OCI-LY3 (cell line): ENCODE data around the gene CD300LD.
"Not testable (repeated sequence)": the region's sequence is repeated elsewhere in the genome, so short reads cannot be mapped to it uniquely, and the experiment has no call there.

Experiments
- H2AFZ ChIP-seq: fragments of 200-600, 300-600 bp; shearing (Covaris generic); 2 replicates; pipeline ENCODE4 v1.6.0; 2014; ENCODE audit warnings: antibody characterized with exemption, low read depth, low read length
- H3K27ac ChIP-seq: fragments of 200-600, 300-600 bp; sonication (generic); 2 replicates; pipeline ENCODE4 v1.5.1; 2014; ENCODE audit warnings: mild to moderate bottlenecking, low read length, moderate library complexity, mixed read lengths
- H3K27me3 ChIP-seq: fragments of 200-600, 300-600 bp; sonication (generic); 2 replicates; pipeline ENCODE4 v1.6.1; 2014; ENCODE audit warnings: low read depth, low read length, mixed read lengths
- H3K36me3 ChIP-seq: fragments of 200-600, 300-600 bp; sonication (generic); replicated peaks from 2 replicates; pipeline ENCODE3; 2014; ENCODE audit warnings: low read depth, low read length, mixed read lengths
- H3K4me1 ChIP-seq: fragments of 300-600, 200-600 bp; sonication (generic); 2 replicates; pipeline ENCODE4 v1.6.1; 2014; ENCODE audit warnings: low read length, mixed read lengths
- H3K4me2 ChIP-seq: fragments of 200-600, 300-600 bp; sonication (generic); 2 replicates; pipeline ENCODE4 v1.6.1; 2014; ENCODE audit warnings: low read length, mixed read lengths
- H3K4me3 ChIP-seq: fragments of 300-600, 200-600 bp; sonication (generic); 2 replicates; pipeline ENCODE4 v1.5.1; 2014; ENCODE audit warnings: antibody characterized with exemption, mild to moderate bottlenecking, low read length, moderate library complexity
- H3K79me2 ChIP-seq: fragments of 300-600, 200-600 bp; shearing (Covaris generic); 2 replicates; pipeline ENCODE4 v1.6.1; 2014; ENCODE audit warnings: mild to moderate bottlenecking, low read length, mixed read lengths
- H3K9ac ChIP-seq: fragments of 300-600, 200-600 bp; shearing (Covaris generic); 2 replicates; pipeline ENCODE4 v1.6.0; 2014; ENCODE audit warnings: mild to moderate bottlenecking, low read length, moderate library complexity
- H3K9me3 ChIP-seq: fragments of 200-600, 300-600 bp; shearing (Covaris generic); 2 replicates; pipeline ENCODE4 v1.6.1; 2014; ENCODE audit warnings: low read length, mixed read lengths; ENCODE audit not compliant: insufficient read depth
- H4K20me1 ChIP-seq: fragments of 200-600, 300-600 bp; sonication (generic); 2 replicates; pipeline ENCODE4 v1.6.1; 2016; ENCODE audit warnings: low read length, mixed read lengths; ENCODE audit not compliant: insufficient read depth
- CTCF ChIP-seq: fragments of 200-600, 300-600 bp; sonication (generic); IDR thresholded peaks from 2 replicates; pipeline ENCODE4 v1.5.1; 2014; ENCODE audit warnings: antibody characterized with exemption, low read length, low read depth
- EZH2phosphoT487 ChIP-seq: fragments of 200-600 bp; shearing (Covaris generic); IDR thresholded peaks from 2 replicates; pipeline ENCODE4 v1.6.1; 2018; ENCODE audit warnings: antibody characterized with exemption, mixed run types, low read depth

Gene CD300LD

GRCh38 chr17:74563358-74563757 lies 28.7 kb downstream of the CD300LD start:
- Histone ChIP-seq H3K36me3 (no peaks in the 10 kb centered on the region), H4K20me1 (no peaks in the 10 kb centered on the region), H3K9ac (no peak overlapping the region), H3K4me3 (no peak overlapping the region), H2AFZ (no peak overlapping the region), H3K4me2 (no peak overlapping the region), H3K27me3 (peaks cover 6% of the 10 kb centered on the region), H3K79me2 (no peaks in the 10 kb centered on the region), H3K9me3 (no peaks in the 10 kb centered on the region), H3K4me1 (peaks cover 52% of the 10 kb centered on the region), H3K27ac (no peak overlapping the region)
- TF ChIP-seq EZH2phosphoT487, result no peak
- TF ChIP-seq CTCF, result no peak

DNA sequence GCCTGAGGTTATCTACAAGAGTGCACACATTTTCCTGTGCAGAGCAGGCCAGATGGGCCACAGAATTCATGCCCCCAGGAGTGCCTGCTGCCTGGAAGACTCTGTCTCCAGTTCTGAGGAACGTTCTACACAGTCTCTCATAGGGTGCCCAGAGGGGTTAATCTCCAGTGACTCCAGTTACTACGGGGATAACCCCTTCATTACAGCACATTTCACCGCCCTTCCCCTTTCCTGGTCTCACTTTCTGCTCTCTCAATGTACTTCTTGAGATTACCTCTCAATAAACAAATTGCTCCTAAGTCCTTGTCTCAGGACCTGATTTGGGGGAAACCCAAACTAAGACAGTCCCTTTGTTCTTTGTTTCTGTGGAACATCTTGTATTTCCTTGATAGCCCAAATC lies 30.5 kb downstream of the CD300LD start:
- Histone ChIP-seq H3K4me2 (peak overlapping the region; percentile 61), H3K4me3 (peak overlapping the region; percentile 19; the same call in 1 of the 2 replicates)
- TF ChIP-seq CTCF (no peak), EZH2phosphoT487 (no peak)

GRCh38 chr17:74558882-74559519 lies 33.1 kb downstream of the CD300LD start:
- Histone ChIP-seq H3K27ac (peak overlapping the region; percentile 73), H2AFZ (no peak overlapping the region), H4K20me1 (no peaks in the 10 kb centered on the region), H3K4me1 (peaks cover 51% of the 10 kb centered on the region), H3K27me3 (peaks cover 11% of the 10 kb centered on the region), H3K36me3 (no peaks in the 10 kb centered on the region), H3K79me2 (no peaks in the 10 kb centered on the region), H3K9me3 (no peaks in the 10 kb centered on the region), H3K4me2 (peak overlapping the region; percentile 50), H3K4me3 (peak overlapping the region; percentile 28), H3K9ac (peak overlapping the region; percentile 22; the same call in 1 of the 2 replicates)
- TF ChIP-seq CTCF (no peak), EZH2phosphoT487 (no peak)

More for the DNA sequence above, 30.5 kb downstream of the CD300LD start:
- peak overlapping the region; percentile 37; the same call in 1 of the 2 replicates for H3K9ac ChIP-seq
- no peak overlapping the region for H2AFZ ChIP-seq
- H3K4me1 ChIP-seq, result peaks cover 55% of the 10 kb centered on the region
- 0 out of 2 replicates have a peak, but pooled peaks cover 7% of the 10 kb centered on the region for H3K27me3 ChIP-seq
- no peaks in the 10 kb centered on the region for H3K79me2 ChIP-seq
- H4K20me1 ChIP-seq, result no peaks in the 10 kb centered on the region
- H3K27ac ChIP-seq, result peak overlapping the region; percentile 17; the same call in 1 of the 2 replicates
- no peaks in the 10 kb centered on the region for H3K36me3 ChIP-seq
- H3K9me3 ChIP-seq, result no peaks in the 10 kb centered on the region

- not testable (repeated sequence) for H2AFZ ChIP-seq, H3K9me3 ChIP-seq, H3K36me3 ChIP-seq, H4K20me1 ChIP-seq, H3K79me2 ChIP-seq
- Histone ChIP-seq H3K4me1 (peaks cover 51% of the 10 kb centered on the region), H3K4me3 (peak overlapping the region; percentile 28; the same call in 1 of the 2 replicates), H3K9ac (peak overlapping the region; percentile 22; the same call in 1 of the 2 replicates), H3K27me3 (peaks cover 15% of the 10 kb centered on the region), H3K27ac (peak overlapping the region; percentile 73), H3K4me2 (peak overlapping the region; percentile 50)
These were observed 33.7 kb downstream of the CD300LD start for GRCh38 chr17:74558402-74558801.
